Osteocyte (in vitro differentiated cells): ENCODE results near the gene C6orf141. TPM values are rescaled to one million over a fixed set of nuclear protein-coding genes. Genes with fewer than 3 reads are reported as not detected.

Experiments used
- DNase-seq: peaks from one replicate; pipeline ENCODE4 v3.0.0; 2021; ENCODE audit warnings: mixed read lengths; ENCODE audit not compliant: unreplicated experiment; ENCODE audit errors: extremely low spot score
- H3K27ac Mint-ChIP-seq: one replicate; pipeline ENCODE4 v1.8.0; 2021; ENCODE audit warnings: mild to moderate bottlenecking, mixed read lengths; ENCODE audit not compliant: unreplicated experiment
- H3K27me3 Mint-ChIP-seq: one replicate; pipeline ENCODE4 v1.8.0; 2021; ENCODE audit warnings: mixed read lengths; ENCODE audit not compliant: unreplicated experiment
- H3K36me3 Mint-ChIP-seq: one replicate; pipeline ENCODE4 v1.8.0; 2021; ENCODE audit warnings: mixed read lengths; ENCODE audit not compliant: unreplicated experiment
- H3K4me1 Mint-ChIP-seq: one replicate; pipeline ENCODE4 v1.8.0; 2021; ENCODE audit warnings: mixed read lengths; ENCODE audit not compliant: unreplicated experiment
- H3K4me3 Mint-ChIP-seq: one replicate; pipeline ENCODE4 v1.8.0; 2021; ENCODE audit warnings: mild to moderate bottlenecking, moderate library complexity, mixed read lengths; ENCODE audit not compliant: unreplicated experiment
- H3K9me3 Mint-ChIP-seq: one replicate; pipeline ENCODE4 v1.8.0; 2021; ENCODE audit warnings: mixed read lengths; ENCODE audit not compliant: unreplicated experiment
- total RNA-seq: library from RNA; stranded (reverse); gene quantifications from 2 replicates; pipeline ENCODE4 v1.2.1, GENCODE V29; 2021
- TF ChIP-seq, protein P1 (sequence below): fragments of 200-600 bp; sonication (generic); IDR thresholded peaks from 2 replicates; pipeline ENCODE4 v1.5.0; 2021; ENCODE audit warnings: antibody characterized with exemption, mild to moderate bottlenecking, moderate library complexity

The C6orf141 gene
- total RNA-seq, 1 donor from 2014 or later: not detected

DNA sequence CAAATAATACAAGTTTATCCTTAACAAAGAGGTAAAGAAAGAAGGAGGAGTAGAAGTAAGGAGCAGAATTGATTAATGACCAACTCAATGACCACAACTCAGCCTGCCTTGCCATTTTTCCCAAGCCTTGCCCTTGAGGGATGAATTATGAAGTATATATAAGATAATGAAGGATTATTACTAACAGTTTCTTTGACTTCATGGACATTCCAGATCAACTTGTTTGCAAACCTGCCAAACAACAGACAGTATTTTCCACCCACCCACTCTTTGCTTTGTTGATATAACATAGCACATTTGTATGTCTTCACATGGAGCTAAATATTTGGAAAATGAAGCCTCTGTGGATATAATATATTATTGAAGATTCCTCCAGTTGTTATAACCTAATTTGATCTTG, 9.9 kb upstream of the C6orf141 start:
- peaks cover 5% of the 10 kb centered on the region for H3K27me3 Mint-ChIP-seq
- H3K9me3 Mint-ChIP-seq: no peaks in the 10 kb centered on the region
- DNase-seq: no peak
- H3K36me3 Mint-ChIP-seq: no peaks in the 10 kb centered on the region
- TF ChIP-seq, protein P1, sequence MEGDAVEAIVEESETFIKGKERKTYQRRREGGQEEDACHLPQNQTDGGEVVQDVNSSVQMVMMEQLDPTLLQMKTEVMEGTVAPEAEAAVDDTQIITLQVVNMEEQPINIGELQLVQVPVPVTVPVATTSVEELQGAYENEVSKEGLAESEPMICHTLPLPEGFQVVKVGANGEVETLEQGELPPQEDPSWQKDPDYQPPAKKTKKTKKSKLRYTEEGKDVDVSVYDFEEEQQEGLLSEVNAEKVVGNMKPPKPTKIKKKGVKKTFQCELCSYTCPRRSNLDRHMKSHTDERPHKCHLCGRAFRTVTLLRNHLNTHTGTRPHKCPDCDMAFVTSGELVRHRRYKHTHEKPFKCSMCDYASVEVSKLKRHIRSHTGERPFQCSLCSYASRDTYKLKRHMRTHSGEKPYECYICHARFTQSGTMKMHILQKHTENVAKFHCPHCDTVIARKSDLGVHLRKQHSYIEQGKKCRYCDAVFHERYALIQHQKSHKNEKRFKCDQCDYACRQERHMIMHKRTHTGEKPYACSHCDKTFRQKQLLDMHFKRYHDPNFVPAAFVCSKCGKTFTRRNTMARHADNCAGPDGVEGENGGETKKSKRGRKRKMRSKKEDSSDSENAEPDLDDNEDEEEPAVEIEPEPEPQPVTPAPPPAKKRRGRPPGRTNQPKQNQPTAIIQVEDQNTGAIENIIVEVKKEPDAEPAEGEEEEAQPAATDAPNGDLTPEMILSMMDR: no peak
- no peak overlapping the region for H3K27ac Mint-ChIP-seq
- no peaks in the 10 kb centered on the region for H3K4me1 Mint-ChIP-seq
- no peak overlapping the region for H3K4me3 Mint-ChIP-seq

DNA sequence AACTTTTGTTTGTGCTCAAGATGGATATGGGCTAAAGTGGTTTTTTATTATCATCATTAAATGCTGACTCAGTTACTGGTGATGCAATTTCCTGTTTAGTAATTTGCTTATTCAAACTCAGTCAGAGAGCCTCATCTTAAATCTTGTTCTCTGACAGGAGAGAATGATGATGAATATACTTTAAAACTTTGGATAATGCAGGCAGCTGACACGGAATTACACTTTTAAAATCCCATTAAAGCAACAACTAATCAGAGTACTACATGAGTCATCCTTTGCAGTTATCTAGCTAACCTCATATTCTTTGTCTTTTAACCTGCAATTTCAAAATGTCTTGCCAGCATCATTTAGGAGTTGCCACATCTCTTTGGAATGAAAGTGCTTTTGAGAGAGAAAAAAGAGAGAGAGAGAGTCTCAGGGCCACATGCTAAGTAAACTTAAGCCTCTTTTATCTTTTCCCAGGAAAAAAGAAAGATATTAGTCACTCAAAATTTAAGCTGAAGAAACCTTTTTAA, 9.2 kb upstream of the C6orf141 start:
- TF ChIP-seq, protein P1: no peak
- no peak overlapping the region for H3K27ac Mint-ChIP-seq

DNA sequence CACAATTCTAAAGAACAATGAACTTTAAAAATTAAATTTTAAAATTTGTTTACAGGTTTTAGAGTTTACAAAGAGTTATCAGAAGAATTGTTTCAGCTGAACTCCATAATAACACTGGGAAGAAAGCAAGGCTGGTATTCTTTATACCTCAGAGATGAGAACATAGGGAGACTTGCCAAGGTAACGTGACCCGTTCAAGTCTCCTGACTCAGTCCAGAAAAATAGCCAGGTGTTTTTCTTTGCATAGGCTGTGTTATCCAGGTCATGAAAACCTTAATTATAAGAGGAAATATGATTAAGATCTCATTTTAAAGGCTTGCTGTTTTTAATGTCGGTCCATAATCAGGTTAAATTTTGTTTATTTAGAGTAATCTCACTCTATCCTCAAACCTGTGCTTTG, 8.5 kb upstream of the C6orf141 start:
- peaks cover 11% of the 10 kb centered on the region for H3K27me3 Mint-ChIP-seq
- H3K4me3 Mint-ChIP-seq: no peak overlapping the region
- TF ChIP-seq, protein P1: no peak
- no peaks in the 10 kb centered on the region for H3K4me1 Mint-ChIP-seq
- DNase-seq: no peak
- no peaks in the 10 kb centered on the region for H3K9me3 Mint-ChIP-seq
- H3K36me3 Mint-ChIP-seq: no peaks in the 10 kb centered on the region
- H3K27ac Mint-ChIP-seq: no peak overlapping the region

More for the DNA sequence above, 9.2 kb upstream of the C6orf141 start:
- H3K4me3 Mint-ChIP-seq: no peak overlapping the region
- H3K27me3 Mint-ChIP-seq: peaks cover 5% of the 10 kb centered on the region
- H3K4me1 Mint-ChIP-seq: no peaks in the 10 kb centered on the region
- no peaks in the 10 kb centered on the region for H3K36me3 Mint-ChIP-seq
- no peaks in the 10 kb centered on the region for H3K9me3 Mint-ChIP-seq
- no peak for DNase-seq

DNA sequence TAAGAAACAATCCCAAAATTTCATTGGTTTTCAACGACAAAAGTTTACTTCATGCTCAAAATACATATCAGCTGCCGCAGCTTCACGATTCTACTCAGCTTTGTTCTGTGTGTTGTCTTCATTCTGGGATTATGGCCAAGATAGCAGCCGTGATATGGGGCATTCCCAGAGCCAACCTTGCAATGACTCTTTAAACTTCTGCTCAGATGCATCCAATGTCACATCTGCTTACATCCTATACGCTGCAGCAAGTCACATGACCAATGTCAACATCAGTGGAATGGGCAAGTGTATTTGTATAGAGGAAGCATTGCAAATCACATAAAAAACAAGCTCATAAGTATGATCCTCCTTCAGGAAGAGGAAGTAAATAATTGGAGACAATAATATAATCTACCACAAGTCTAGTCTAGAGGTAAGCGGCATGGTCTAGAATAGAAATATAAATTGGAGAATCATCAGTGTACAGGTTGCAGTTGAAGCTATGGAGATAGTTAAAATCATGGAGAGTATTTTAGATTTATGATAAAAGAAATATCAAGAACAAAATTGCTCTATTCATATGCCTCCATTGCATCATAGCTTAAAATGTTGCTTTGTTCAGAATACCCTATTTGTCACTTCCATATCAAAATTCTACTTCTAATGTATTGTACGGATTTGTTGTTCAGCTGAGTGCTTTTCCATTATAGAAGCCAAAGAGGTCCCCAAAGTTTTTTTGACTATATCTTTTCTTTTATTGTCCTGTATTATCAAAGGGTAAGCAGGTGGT, 7.2 kb upstream of the C6orf141 start:
- H3K4me3 Mint-ChIP-seq: no peak overlapping the region
- H3K27ac Mint-ChIP-seq: no peak overlapping the region
- H3K27me3 Mint-ChIP-seq: peaks cover 18% of the 10 kb centered on the region
- DNase-seq: no peak
- no peaks in the 10 kb centered on the region for H3K36me3 Mint-ChIP-seq
- H3K4me1 Mint-ChIP-seq: no peaks in the 10 kb centered on the region
- TF ChIP-seq, protein P1: no peak
- no peaks in the 10 kb centered on the region for H3K9me3 Mint-ChIP-seq

DNA sequence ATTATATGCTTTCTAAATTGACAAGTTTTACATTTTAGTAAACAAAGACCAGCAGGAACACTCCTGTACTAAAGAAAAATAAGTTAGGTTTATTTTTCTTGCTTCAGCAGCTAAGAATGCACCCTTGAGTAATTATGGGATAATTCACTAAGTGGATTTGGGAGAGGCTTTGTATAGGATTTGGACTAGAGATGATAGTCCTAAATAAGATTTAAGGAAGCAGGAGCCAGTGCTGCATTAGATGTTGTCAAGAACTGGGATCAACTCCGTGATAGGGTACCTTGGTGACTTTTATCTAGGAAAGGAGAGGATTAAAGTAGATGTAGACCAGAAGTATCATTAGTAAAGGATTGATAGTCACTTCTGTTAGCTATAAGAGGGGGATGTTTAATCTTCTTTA, 4.1 kb upstream of the C6orf141 start:
- Mint-ChIP-seq H3K9me3 (no peaks in the 10 kb centered on the region), H3K4me3 (no peak overlapping the region), H3K27ac (no peak overlapping the region), H3K36me3 (no peaks in the 10 kb centered on the region), H3K4me1 (peaks cover 11% of the 10 kb centered on the region), H3K27me3 (peaks cover 41% of the 10 kb centered on the region)
- DNase-seq: no peak
- TF ChIP-seq, protein P1: no peak
